Sigmoid colon (tissue), 7 donors: ENCODE measurements around the gene ZNF408. TPM values are rescaled to one million over a fixed set of nuclear protein-coding genes. Genes with fewer than 3 reads are reported as not detected.
A peak's percentile ranks its signal among the peaks of the same experiment; 100 is the strongest.

ENCODE experiments used
- DNase-seq: peaks from one replicate; pipeline ENCODE4 v3.0.0-alpha.2; 2019
- H3K27ac ChIP-seq, 4 donors: fragments of 200-600 bp; sonication (generic); one replicate each; pipeline ENCODE4 v1.5.1; 2016 to 2019; ENCODE audit warnings: mild to moderate bottlenecking in 1 of 4
- H3K27me3 ChIP-seq, 3 donors: fragments of 200-600 bp; sonication (generic); one replicate each; pipeline ENCODE4 v1.5.1; 2019; ENCODE audit warnings: mild to moderate bottlenecking in 1 of 3
- H3K36me3 ChIP-seq, 4 donors: fragments of 200-600 bp; sonication (generic); one replicate each; pipeline ENCODE4 v1.5.1; 2016 to 2019
- H3K4me1 ChIP-seq, 4 donors: fragments of 200-600 bp; sonication (generic); one replicate each; pipeline ENCODE4 v1.5.1; 2017 to 2019
- H3K4me3 ChIP-seq, 4 donors: fragments of 200-600 bp; sonication (generic); one replicate each; pipeline ENCODE4 v1.5.1; 2017 to 2019; ENCODE audit warnings: mild to moderate bottlenecking in 2 of 4, moderate library complexity in 1 of 4
- H3K9me3 ChIP-seq, 4 donors: fragments of 200-600 bp in 3 of 4; sonication (generic) in 3 of 4; one replicate each; pipeline versions ENCODE4 v1.5.1 to v1.6.1; 2013 to 2019
- CTCF ChIP-seq, 4 experiments: fragments of 450-650 bp in 3 of 4; fragments of 200-600 bp in 1 of 4; IDR thresholded peaks; one replicate each; pipeline ENCODE4 v1.5.1; 2016 to 2019; ENCODE audit warnings: antibody characterized with exemption in 4 of 4, mild to moderate bottlenecking in 3 of 4, moderate library complexity in 2 of 4
- EP300 ChIP-seq, 4 donors: sonication (generic); formaldehyde crosslinking; IDR thresholded peaks; one replicate each; pipeline ENCODE4 v1.6.1; 2017; ENCODE audit warnings: antibody characterized with exemption in 4 of 4
- POLR2A ChIP-seq, 2 donors: fragments of 450-650 bp; IDR thresholded peaks; one replicate each; pipeline ENCODE4 v1.6.1; 2016; ENCODE audit warnings: antibody characterized with exemption in 2 of 2, mild to moderate bottlenecking in 2 of 2, moderate library complexity in 2 of 2
- POLR2AphosphoS5 ChIP-seq, 4 donors: sonication (generic); formaldehyde crosslinking; IDR thresholded peaks; one replicate each; pipeline ENCODE4 v1.6.1; 2017; ENCODE audit warnings: antibody characterized with exemption in 4 of 4
- WGBS, 2 donors: extraction: QIAGEN DNeasy Blood & Tissue Kit; methylation state at CpG; one replicate each; pipeline ENCODE4 v1.1.7; 2013; 5-methylcytosine and 5-hydroxymethylcytosine counted together
- intact Hi-C: fragments of 100-400 bp; cut with DNase I; formaldehyde crosslinking; loops from one replicate; pipeline ENCODE4 v1.15.1; 2023
- polyA plus RNA-seq, 3 donors: library from polyadenylated mRNA; stranded (reverse); fragments of 200-250 nt; gene quantifications; one replicate each; pipeline ENCODE4 v1.2.3, GENCODE V29; 2013
- total RNA-seq, 4 donors: library from RNA; depleted of rRNA; stranded (reverse); fragments of >200 nt; gene quantifications; one replicate each; pipeline ENCODE4 v1.1.0, GENCODE V29; 2016
- donor health status: healthy with polysubstance abuse.
- donor health status: Bipolar disorder and iron deficiency.
- donor health status: healthy.

The ZNF408 gene
- total and polyA plus RNA-seq, 7 donors, result 4.3 to 12.8 (median 8.4) TPM

- DNase-seq, result peak; percentile 38
- Histone ChIP-seq H3K9me3 (no peaks in the 10 kb centered on the region), H3K27ac (peak overlapping the region in 3 of 4 donors; percentile 12 to 75 (median 51)), H3K4me3 (no peak overlapping the region), H3K36me3 (peaks cover 14 to 99% (median 50%) of the 10 kb centered on the region in 4 donors), H3K27me3 (no peaks in the 10 kb centered on the region), H3K4me1 (peaks cover 0 to 12% (median 3%) of the 10 kb centered on the region in 4 donors)
- 91 to 92% methylated on average over 1 of the region's 1 CpG for WGBS, 2 donors
- TF ChIP-seq POLR2A (IDR thresholded peaks at IDR 0.05) (no peak), CTCF (IDR thresholded peaks at IDR 0.05) (no peak), POLR2AphosphoS5 (IDR thresholded peaks at IDR 0.05) (no peak), EP300 (IDR thresholded peaks at IDR 0.05) (no peak)
- intact Hi-C loops, result no loop called here
These were observed 35.5 kb upstream of the ZNF408 start for GRCh38 chr11:46665356-46665755.

GRCh38 chr11:46666516-46666915 lies 34.3 kb upstream of the ZNF408 start:
- Histone ChIP-seq H3K4me3 (no peak overlapping the region), H3K4me1 (peaks cover 0 to 12% (median 3%) of the 10 kb centered on the region in 4 donors), H3K27ac (peak overlapping the region; percentile 46 to 75 (median 48)), H3K36me3 (peaks cover 22 to 100% (median 55%) of the 10 kb centered on the region in 4 donors), H3K27me3 (no peaks in the 10 kb centered on the region), H3K9me3 (no peaks in the 10 kb centered on the region)
- peak; percentile 65 for DNase-seq
- intact Hi-C loops, result no loop called here
- 75 to 79% methylated on average over 5 of the region's 5 CpGs for WGBS, 2 donors
- TF ChIP-seq POLR2AphosphoS5 (IDR thresholded peaks at IDR 0.05) (no peak), EP300 (IDR thresholded peaks at IDR 0.05) (no peak), CTCF (IDR thresholded peaks at IDR 0.05) (no peak), POLR2A (IDR thresholded peaks at IDR 0.05) (no peak)

DNA sequence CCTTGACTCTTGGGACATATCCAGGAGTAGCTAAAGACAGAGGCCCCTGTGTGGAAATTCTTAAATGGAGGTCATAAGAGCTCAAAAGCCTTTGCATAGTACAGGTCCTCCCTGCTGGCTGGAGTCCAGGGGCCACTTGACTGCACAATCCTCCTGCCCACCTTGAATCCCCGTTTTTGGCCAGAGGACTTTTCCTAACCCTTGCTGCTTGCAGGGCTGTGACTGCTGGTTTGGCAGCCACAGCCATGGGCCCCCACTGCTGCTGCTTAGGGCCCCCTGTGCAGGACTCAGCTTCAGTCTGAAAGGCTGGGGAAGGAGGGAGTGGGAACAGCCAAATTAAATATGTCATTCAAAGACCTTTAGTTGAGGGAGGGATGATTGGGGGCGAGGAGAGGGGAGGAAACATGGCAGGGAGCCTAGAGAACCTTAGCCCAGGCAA lies 33.8 kb upstream of the ZNF408 start:
- Histone ChIP-seq H3K27me3 (no peaks in the 10 kb centered on the region), H3K4me3 (no peak overlapping the region), H3K36me3 (peaks cover 23 to 100% (median 55%) of the 10 kb centered on the region in 4 donors), H3K27ac (peak overlapping the region; percentile 46 to 75 (median 48)), H3K9me3 (no peaks in the 10 kb centered on the region), H3K4me1 (peaks cover 0 to 12% (median 3%) of the 10 kb centered on the region in 4 donors)
- no peak for TF ChIP-seq EP300 (IDR thresholded peaks at IDR 0.05)
- no peak for TF ChIP-seq CTCF (IDR thresholded peaks at IDR 0.05)
- TF ChIP-seq POLR2AphosphoS5 (IDR thresholded peaks at IDR 0.05), result no peak
- TF ChIP-seq POLR2A (IDR thresholded peaks at IDR 0.05), result no peak
- intact Hi-C loops, result no loop called here
- DNase-seq, result peak; percentile 69
- WGBS, 2 donors, result 82 to 90% methylated on average over 2 of the region's 2 CpGs

DNA sequence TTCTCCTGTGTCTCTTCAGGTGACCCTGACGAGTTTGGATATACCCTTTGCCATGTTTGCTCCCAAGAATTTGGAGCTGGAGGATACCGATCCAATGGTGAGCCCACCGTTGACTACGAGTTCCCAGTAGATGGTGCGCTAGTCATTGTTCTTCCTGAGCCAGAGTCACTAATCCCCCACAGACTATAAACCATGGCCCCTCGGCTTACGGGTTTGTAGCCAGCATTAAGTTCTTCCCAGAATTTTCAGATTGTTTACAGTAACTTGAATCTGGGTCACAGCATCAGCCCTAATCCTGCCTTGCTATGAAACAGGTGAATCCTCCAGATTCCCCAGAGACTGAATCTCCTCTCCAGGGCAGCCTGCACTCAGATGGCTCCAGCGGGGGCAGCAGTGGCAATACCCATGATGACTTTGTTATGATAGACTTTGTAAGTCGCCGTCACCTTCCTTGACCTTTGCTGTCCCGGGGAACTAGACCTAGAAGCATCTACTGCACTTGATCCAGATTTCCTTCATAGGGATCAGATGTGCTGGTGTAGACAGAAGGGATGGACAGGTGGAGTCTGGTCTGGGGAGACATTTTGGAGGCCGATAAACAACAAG lies 32.2 kb upstream of the ZNF408 start:
- intact Hi-C loops, result no loop called here
- no peaks in the 10 kb centered on the region for H3K9me3 ChIP-seq
- H3K4me3 ChIP-seq, result no peak overlapping the region
- peaks cover 0 to 12% (median 3%) of the 10 kb centered on the region in 4 donors for H3K4me1 ChIP-seq
- H3K27ac ChIP-seq, result peak overlapping the region in 2 of 4 donors; percentile 46 to 75
- 93% methylated on average over 12 of the region's 12 CpGs for WGBS, 2 donors
- no peaks in the 10 kb centered on the region for H3K27me3 ChIP-seq
- peak; percentile 46 for DNase-seq
- peaks cover 26 to 100% (median 55%) of the 10 kb centered on the region in 4 donors for H3K36me3 ChIP-seq
- TF ChIP-seq CTCF (IDR thresholded peaks at IDR 0.05) (no peak), EP300 (IDR thresholded peaks at IDR 0.05) (no peak), POLR2A (IDR thresholded peaks at IDR 0.05) (no peak), POLR2AphosphoS5 (IDR thresholded peaks at IDR 0.05) (no peak)
